B cell (primary cell): ENCODE data around the gene PLGRKT. TPM values are rescaled to one million over a fixed set of nuclear protein-coding genes. Genes with fewer than 3 reads are reported as not detected.
"Not testable (repeated sequence)": the region's sequence is repeated elsewhere in the genome, so short reads cannot be mapped to it uniquely, and the experiment has no call there.

ENCODE experiments used
- ATAC-seq: fragments of 200-7000 bp; cut with Tn5 transposase; one replicate; pipeline ENCODE4 v1.10.0; 2021; ENCODE audit warnings: low read depth, mild to moderate bottlenecking, moderate number of reproducible peaks, moderate library complexity
- CTCF ChIA-PET: fragments of 350-600 bp; sonication (Branson Sonifier 250); formaldehyde crosslinking; loops from one replicate; lab custom pipeline; 2021; ENCODE audit warnings: antibody characterized with exemption, inconsistent platforms; lab: Charles Lee
- POLR2A ChIA-PET: fragments of 350-600 bp; sonication (Branson Sonifier 250); formaldehyde crosslinking; loops from one replicate; lab custom pipeline; 2021; ENCODE audit warnings: antibody characterized with exemption; lab: Charles Lee
- DNase-seq: peaks from one replicate; pipeline ENCODE4 v3.0.0; 2013
- H2AFZ ChIP-seq: 2 replicates; pipeline ENCODE4 v1.6.1; 2012; ENCODE audit warnings: mild to moderate bottlenecking, low read depth, low read length; ENCODE audit not compliant: insufficient read depth, poor library complexity, severe bottlenecking
- H3K27ac ChIP-seq, 2 donors: 1 replicate in 1 of 2; 2 replicates in 1 of 2; pipeline ENCODE4 v1.5.1; 2012 to 2013; ENCODE audit warnings: low read length in 2 of 2, mild to moderate bottlenecking in 2 of 2, moderate library complexity in 1 of 2
- H3K27me3 ChIP-seq, 4 experiments: fragments of 200-600 bp in 1 of 4; sonication (generic) in 1 of 4; replicated peaks in 1 of 4; 1 replicate in 2 of 4; 2 replicates in 2 of 4; pipeline versions ENCODE4 v1.6.1 to v1.7.0; 2013 to 2016; ENCODE audit warnings: low read length in 3 of 4, mild to moderate bottlenecking in 2 of 4, mixed read lengths in 1 of 4, moderate library complexity in 1 of 4; ENCODE audit not compliant: insufficient read depth in 4 of 4, control insufficient read depth in 3 of 4; ENCODE audit errors: control extremely low read depth in 1 of 4
- H3K36me3 ChIP-seq, 2 experiments: replicated peaks in 1 of 2; 1 replicate in 1 of 2; 2 replicates in 1 of 2; pipeline versions ENCODE4 v1.6.1 to v1.7.1; 2013; ENCODE audit warnings: low read length in 1 of 2; ENCODE audit not compliant: insufficient read depth in 2 of 2, control insufficient read depth in 1 of 2; ENCODE audit errors: control extremely low read depth in 1 of 2, extremely low read depth in 1 of 2
- H3K4me1 ChIP-seq, 2 donors: fragments of 200-600 bp in 1 of 2; sonication (generic) in 1 of 2; 1 replicate in 1 of 2; 2 replicates in 1 of 2; pipeline versions ENCODE4 v1.5.1 to v1.6.1; 2013 to 2017; ENCODE audit warnings: low read length in 2 of 2; ENCODE audit not compliant: control insufficient read depth in 2 of 2, insufficient read depth in 2 of 2
- H3K4me2 ChIP-seq: replicated peaks from 2 replicates; pipeline ENCODE3; 2012; ENCODE audit warnings: mild to moderate bottlenecking, low read depth, low read length; ENCODE audit not compliant: poor library complexity, severe bottlenecking
- H3K4me3 ChIP-seq, 5 experiments: fragments of 200-600 bp in 1 of 5; sonication (generic) in 1 of 5; 1 replicate in 3 of 5; 2 replicates in 2 of 5; pipeline versions ENCODE4 v1.5.1 to v1.7.0; 2011 to 2016; ENCODE audit warnings: low read length in 4 of 5, mild to moderate bottlenecking in 4 of 5, low read depth in 2 of 5, control low read depth in 1 of 5, moderate library complexity in 1 of 5; ENCODE audit not compliant: insufficient read depth in 1 of 5; ENCODE audit errors: control extremely low read depth in 1 of 5, extremely low read depth in 1 of 5
- H3K79me2 ChIP-seq: fragments of 200-600 bp; sonication (generic); one replicate; pipeline ENCODE4 v1.6.0; 2016; ENCODE audit warnings: low read length; ENCODE audit not compliant: control insufficient read depth, insufficient read depth
- H3K9ac ChIP-seq: fragments of 200-600 bp; sonication (generic); 2 replicates; pipeline ENCODE4 v1.6.1; 2017; ENCODE audit warnings: mild to moderate bottlenecking, low read length, moderate library complexity
- H3K9me3 ChIP-seq, 3 donors: one replicate each; pipeline versions ENCODE4 v1.6.1 to v1.7.1; 2013; ENCODE audit warnings: low read length in 2 of 3; ENCODE audit not compliant: control insufficient read depth in 2 of 3, insufficient read depth in 1 of 3; ENCODE audit errors: control extremely low read depth in 1 of 3
- H4K20me1 ChIP-seq: 2 replicates; pipeline ENCODE4 v1.6.0; 2012; ENCODE audit warnings: mild to moderate bottlenecking, low read length; ENCODE audit not compliant: insufficient read depth, control insufficient read depth, poor library complexity, severe bottlenecking
- H3K27ac Mint-ChIP-seq: one replicate; pipeline ENCODE4 v1.8.0; 2021; ENCODE audit warnings: mixed read lengths
- H3K27me3 Mint-ChIP-seq: one replicate; pipeline ENCODE4 v1.8.0; 2021; ENCODE audit warnings: mixed read lengths
- H3K4me1 Mint-ChIP-seq: one replicate; pipeline ENCODE4 v1.8.0; 2021; ENCODE audit warnings: mixed read lengths
- H3K4me3 Mint-ChIP-seq: one replicate; pipeline ENCODE4 v1.8.0; 2021; ENCODE audit warnings: mixed read lengths
- H3K9me3 Mint-ChIP-seq: one replicate; pipeline ENCODE4 v1.8.0; 2022; ENCODE audit warnings: mixed read lengths; ENCODE audit not compliant: insufficient read depth
- WGBS: methylation state at CpG from one replicate; pipeline ENCODE4 v1.1.5; 2013; ENCODE audit warnings: missing lambda C conversion rate; ENCODE audit not compliant: insufficient coverage; 5-methylcytosine and 5-hydroxymethylcytosine counted together
- intact Hi-C: fragments of 100-400 bp; cut with micrococcal nuclease; formaldehyde crosslinking; loops from one replicate; pipeline ENCODE4 v1.10.0; 2022
- polyA plus RNA-seq: library from polyadenylated mRNA; depleted of rRNA; stranded (reverse); fragments of >200 nt; gene quantifications from 2 replicates; pipeline ENCODE4 v1.2.3, GENCODE V29; 2012
- total RNA-seq, 2 donors: library from RNA; stranded (reverse); fragments of 120-200 nt in 1 of 2; gene quantifications; 1 replicate in 1 of 2; 2 replicates in 1 of 2; pipeline versions ENCODE4 v1.2.3 to v1.2.4, GENCODE V29; 2013 to 2022

Gene PLGRKT
- total and polyA plus RNA-seq, 2 donors (not counting 1 experiment from before 2014, with no cell fraction given): 8.4 to 11.0 TPM

- DNase-seq, H3K9me3 Mint-ChIP-seq, CTCF ChIA-PET, ATAC-seq, H3K27ac ChIP-seq, intact Hi-C loops, H3K9ac ChIP-seq, H3K4me3 Mint-ChIP-seq, H3K4me3 ChIP-seq, POLR2A ChIA-PET, H2AFZ ChIP-seq, H3K4me2 ChIP-seq, H3K27ac Mint-ChIP-seq, H3K27me3 Mint-ChIP-seq, H3K27me3 ChIP-seq, H4K20me1 ChIP-seq, H3K9me3 ChIP-seq: not testable (repeated sequence)
- 93% methylated on average over 24 of the region's 26 CpGs for WGBS
- H3K4me1 Mint-ChIP-seq: peaks cover 22% of the 10 kb centered on the region
- H3K79me2 ChIP-seq: peaks cover 12% of the 10 kb centered on the region
- peaks cover 13 to 14% of the 10 kb centered on the region in 2 donors for H3K4me1 ChIP-seq
- peaks cover 2 to 13% of the 10 kb centered on the region in 2 experiments for H3K36me3 ChIP-seq
These were observed 4.4 kb downstream of the PLGRKT start for GRCh38 chr9:5433328-5433727.

DNA sequence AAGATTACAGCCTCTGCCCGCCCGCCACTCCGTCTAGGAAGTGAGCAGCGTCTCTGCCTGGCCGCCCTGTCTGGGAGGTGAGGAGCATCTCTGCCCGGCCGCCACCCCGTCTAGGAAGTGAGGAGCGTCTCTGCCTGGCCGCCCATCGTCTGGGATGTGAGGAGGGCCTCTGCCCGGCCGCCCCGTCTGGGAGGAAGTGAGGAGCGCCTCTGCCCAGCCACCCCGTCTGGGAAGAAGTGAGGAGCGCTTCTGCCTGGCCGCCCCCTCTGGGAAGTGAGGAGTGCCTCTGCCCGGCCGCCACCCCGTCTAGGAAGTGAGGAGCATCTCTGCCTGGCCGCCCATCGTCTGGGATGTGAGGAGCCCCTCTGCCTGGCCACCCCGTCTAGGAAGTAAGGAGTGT lies 4.8 kb downstream of the PLGRKT start:
- H3K27ac Mint-ChIP-seq, H3K27ac ChIP-seq, DNase-seq, H3K9ac ChIP-seq, POLR2A ChIA-PET, H3K4me3 Mint-ChIP-seq, H3K27me3 ChIP-seq, H3K4me3 ChIP-seq, H3K9me3 ChIP-seq, H3K9me3 Mint-ChIP-seq, H3K4me2 ChIP-seq, ATAC-seq, intact Hi-C loops, H4K20me1 ChIP-seq, CTCF ChIA-PET, H2AFZ ChIP-seq, H3K27me3 Mint-ChIP-seq: not testable (repeated sequence)
- peaks cover 9 to 10% of the 10 kb centered on the region in 2 donors for H3K4me1 ChIP-seq
- peaks cover 12% of the 10 kb centered on the region for H3K79me2 ChIP-seq
- peaks cover 2 to 13% of the 10 kb centered on the region in 2 experiments for H3K36me3 ChIP-seq
- H3K4me1 Mint-ChIP-seq: peaks cover 18% of the 10 kb centered on the region
- WGBS: 97% methylated on average over 24 of the region's 24 CpGs
